Upper lobe of right lung (tissue), 1 donor: ENCODE data around the gene KLK11. TPM values are rescaled to one million over a fixed set of nuclear protein-coding genes. Genes with fewer than 3 reads are reported as not detected.

ENCODE experiments used
- ATAC-seq: fragments of 200-7000 bp; cut with Tn5 transposase; one replicate; pipeline ENCODE4 v1.9.1; 2020; ENCODE audit warnings: mild to moderate bottlenecking, moderate library complexity
- DNase-seq: peaks from one replicate; pipeline ENCODE4 v3.0.0-alpha.2; 2020
- H3K27ac ChIP-seq: fragments of 200-600 bp; one replicate; pipeline ENCODE4 v1.8.0; 2022
- H3K27me3 ChIP-seq: fragments of 200-600 bp; one replicate; pipeline ENCODE4 v1.8.0; 2022; ENCODE audit warnings: mild to moderate bottlenecking
- H3K36me3 ChIP-seq: fragments of 200-600 bp; one replicate; pipeline ENCODE4 v1.8.0; 2022
- H3K4me1 ChIP-seq: fragments of 200-600 bp; one replicate; pipeline ENCODE4 v1.8.0; 2022
- H3K4me3 ChIP-seq: fragments of 200-600 bp; one replicate; pipeline ENCODE4 v1.8.0; 2022; ENCODE audit warnings: mild to moderate bottlenecking
- H3K9me3 ChIP-seq: fragments of 200-600 bp; one replicate; pipeline ENCODE4 v1.8.0; 2022
- intact Hi-C: fragments of 100-400 bp; cut with DNase I; formaldehyde crosslinking; loops from one replicate; pipeline ENCODE4 v1.11.0; 2022
- total RNA-seq: library from RNA; stranded (reverse); fragmentation: NEBNext Ultra II Directional; extraction: Animal tissue kit (Norgen Biotek cat#: 25700); gene quantifications from one replicate; pipeline ENCODE4 v1.2.1, GENCODE V29; 2021
- TF ChIP-seq, protein P1 (sequence below): fragments of 200-600 bp; IDR thresholded peaks from one replicate; pipeline ENCODE4 v1.8.0; 2022; ENCODE audit warnings: antibody characterized with exemption
- donor health status: DM: no; HTN: yes; CAD: no; lungs with severe emphysema.

The KLK11 gene
- total RNA-seq, 1 donor from 2014 or later, result 10.8 TPM

DNA sequence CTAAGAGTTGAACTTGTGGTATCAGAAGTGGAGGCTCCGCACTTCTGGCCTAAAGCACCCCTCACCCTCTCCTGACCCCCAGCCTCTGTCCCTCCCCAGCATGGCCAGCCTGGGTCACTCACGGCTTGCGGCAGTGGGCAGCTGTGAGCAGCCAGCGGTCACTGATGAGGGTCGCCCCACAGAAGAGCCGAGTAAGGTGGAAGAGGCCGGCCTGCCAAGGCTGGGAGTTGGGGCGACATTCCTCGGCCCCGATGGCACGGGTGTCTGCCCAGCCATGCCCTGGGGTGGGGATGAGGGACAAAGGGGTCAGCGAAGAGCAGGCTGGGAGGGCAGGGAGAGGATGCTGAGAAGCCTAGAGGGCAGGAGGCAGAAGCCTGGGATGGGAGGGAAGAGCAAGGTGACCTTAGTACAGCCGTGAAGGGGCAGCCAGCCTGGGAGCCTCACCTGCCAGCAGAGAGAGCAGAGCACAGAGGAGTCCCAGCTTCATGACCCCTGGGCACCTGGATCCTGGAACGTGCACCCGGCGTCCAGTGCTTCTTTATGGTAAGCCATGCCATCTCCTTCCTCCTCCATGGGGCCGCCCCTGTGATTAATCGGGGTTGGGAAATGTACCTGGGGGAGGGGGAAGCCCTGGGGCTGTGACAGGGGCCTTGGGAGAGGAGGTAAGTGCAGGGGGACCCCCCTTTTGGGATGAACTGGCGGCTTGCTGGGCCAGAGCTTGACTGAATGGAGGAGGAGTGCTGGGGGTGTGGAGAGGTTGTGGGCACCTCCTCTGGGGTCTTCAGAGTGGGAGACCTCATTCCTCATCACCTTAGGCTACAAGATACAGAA is 17.1 kb downstream of the KLK11 start:
- DNase-seq, result no peak
- H3K9me3 ChIP-seq, result no peaks in the 10 kb centered on the region
- peaks cover 7% of the 10 kb centered on the region for H3K27me3 ChIP-seq

DNA sequence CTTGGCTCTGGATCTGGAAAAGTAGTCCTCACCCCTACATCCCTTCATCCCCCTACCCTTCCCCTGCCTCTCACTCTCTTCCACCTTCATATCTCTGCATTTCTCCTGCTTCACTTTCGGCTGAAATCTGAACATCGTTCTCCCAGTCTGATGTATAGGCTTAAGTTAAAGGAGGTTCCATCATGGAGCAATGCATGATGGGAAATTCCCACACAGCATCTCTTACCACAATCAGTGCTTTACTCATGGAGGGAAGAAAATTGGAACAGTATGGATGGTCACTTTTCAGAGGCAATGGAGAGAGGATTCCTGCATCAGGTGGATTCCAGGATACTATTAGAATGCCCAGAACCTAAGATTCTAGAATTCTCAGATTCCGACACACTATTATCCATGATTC is 18.9 kb downstream of the KLK11 start:
- DNase-seq, result no peak
- TF ChIP-seq, protein P1, sequence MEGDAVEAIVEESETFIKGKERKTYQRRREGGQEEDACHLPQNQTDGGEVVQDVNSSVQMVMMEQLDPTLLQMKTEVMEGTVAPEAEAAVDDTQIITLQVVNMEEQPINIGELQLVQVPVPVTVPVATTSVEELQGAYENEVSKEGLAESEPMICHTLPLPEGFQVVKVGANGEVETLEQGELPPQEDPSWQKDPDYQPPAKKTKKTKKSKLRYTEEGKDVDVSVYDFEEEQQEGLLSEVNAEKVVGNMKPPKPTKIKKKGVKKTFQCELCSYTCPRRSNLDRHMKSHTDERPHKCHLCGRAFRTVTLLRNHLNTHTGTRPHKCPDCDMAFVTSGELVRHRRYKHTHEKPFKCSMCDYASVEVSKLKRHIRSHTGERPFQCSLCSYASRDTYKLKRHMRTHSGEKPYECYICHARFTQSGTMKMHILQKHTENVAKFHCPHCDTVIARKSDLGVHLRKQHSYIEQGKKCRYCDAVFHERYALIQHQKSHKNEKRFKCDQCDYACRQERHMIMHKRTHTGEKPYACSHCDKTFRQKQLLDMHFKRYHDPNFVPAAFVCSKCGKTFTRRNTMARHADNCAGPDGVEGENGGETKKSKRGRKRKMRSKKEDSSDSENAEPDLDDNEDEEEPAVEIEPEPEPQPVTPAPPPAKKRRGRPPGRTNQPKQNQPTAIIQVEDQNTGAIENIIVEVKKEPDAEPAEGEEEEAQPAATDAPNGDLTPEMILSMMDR, result no peak
- no peak for ATAC-seq
- Histone ChIP-seq H3K36me3 (no peaks in the 10 kb centered on the region), H3K4me3 (no peak overlapping the region), H3K4me1 (no peaks in the 10 kb centered on the region), H3K27me3 (peaks cover 14% of the 10 kb centered on the region), H3K9me3 (no peaks in the 10 kb centered on the region), H3K27ac (no peak overlapping the region)
- intact Hi-C loops, result no loop called here

More for the DNA sequence above, 17.1 kb downstream of the KLK11 start:
- Histone ChIP-seq H3K4me3 (no peak overlapping the region), H3K4me1 (no peaks in the 10 kb centered on the region), H3K27ac (no peak overlapping the region), H3K36me3 (no peaks in the 10 kb centered on the region)
- ATAC-seq, result no peak
- intact Hi-C loops, result no loop called here
- TF ChIP-seq, protein P1, result no peak

DNA sequence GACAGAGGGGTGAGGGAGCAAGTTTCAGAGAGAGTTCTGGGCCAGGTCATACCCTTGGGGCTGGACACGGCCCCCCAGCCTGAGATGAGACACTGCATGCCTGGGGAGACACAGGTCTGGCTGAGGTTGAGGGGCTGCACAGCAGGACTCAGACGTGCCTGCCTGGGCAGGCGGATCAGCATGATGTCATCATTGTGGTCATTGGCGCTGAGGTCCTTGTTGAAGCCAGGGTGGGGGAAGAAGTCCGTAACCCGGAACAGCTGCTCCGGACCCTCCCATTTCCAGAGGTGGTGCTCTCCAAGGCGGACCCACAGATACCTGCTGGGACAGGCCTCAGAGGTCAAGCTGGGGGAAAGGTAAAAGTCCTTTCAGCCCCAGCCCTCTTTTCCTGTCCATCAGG is 20.0 kb downstream of the KLK11 start:
- no peak overlapping the region for H3K27ac ChIP-seq
- no peaks in the 10 kb centered on the region for H3K36me3 ChIP-seq
- TF ChIP-seq, protein P1, result no peak
- intact Hi-C loops, result no loop called here
- ATAC-seq, result no peak
- peaks cover 20% of the 10 kb centered on the region for H3K27me3 ChIP-seq
- DNase-seq, result no peak
- no peaks in the 10 kb centered on the region for H3K4me1 ChIP-seq
- H3K4me3 ChIP-seq, result no peak overlapping the region
- no peaks in the 10 kb centered on the region for H3K9me3 ChIP-seq

DNA sequence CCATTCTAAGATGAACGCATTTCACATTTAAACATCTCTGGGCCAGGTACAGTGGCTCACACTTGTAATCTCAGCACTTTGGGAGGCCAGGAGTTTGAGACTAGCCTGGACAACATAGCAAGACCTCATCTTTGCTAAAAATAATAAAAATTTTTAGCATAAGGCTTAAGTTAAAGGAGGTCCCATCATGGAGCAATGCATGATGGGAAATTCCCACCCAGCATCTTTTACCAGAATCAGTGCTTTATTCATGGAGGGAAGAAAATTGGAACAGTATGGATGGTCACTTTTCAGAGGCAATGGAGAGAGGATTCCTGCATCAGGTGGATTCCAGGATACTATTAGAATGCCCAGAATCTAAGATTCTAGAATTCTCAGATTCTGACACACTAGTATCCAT is 21.2 kb downstream of the KLK11 start:
- no peak for DNase-seq
- H3K27me3 ChIP-seq, result peaks cover 29% of the 10 kb centered on the region
- intact Hi-C loops, result no loop called here

DNA sequence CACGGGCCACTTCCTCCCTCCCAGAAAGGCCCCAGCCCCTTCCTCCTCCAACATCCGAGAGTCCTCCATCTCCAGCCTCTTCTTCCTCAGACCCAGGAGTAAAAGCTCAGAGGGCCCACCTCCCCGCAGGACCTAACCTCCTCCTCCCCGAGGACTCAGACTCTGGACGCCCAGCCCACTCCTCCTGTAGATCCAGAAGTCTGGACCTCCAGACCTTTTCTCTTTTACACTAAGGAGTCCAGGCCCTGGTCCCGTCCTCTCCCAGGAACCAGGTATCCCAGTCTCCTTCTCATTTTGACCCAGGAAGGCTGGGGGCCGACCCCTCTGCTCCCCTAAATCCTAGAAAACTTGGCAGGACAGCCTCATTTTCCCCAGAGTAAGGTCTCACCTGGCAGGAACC is 23.1 kb downstream of the KLK11 start:
- no peak for DNase-seq
- Histone ChIP-seq H3K27me3 (peaks cover 39% of the 10 kb centered on the region), H3K36me3 (no peaks in the 10 kb centered on the region)

More for the DNA sequence above, 21.2 kb downstream of the KLK11 start:
- Histone ChIP-seq H3K36me3 (no peaks in the 10 kb centered on the region), H3K27ac (no peak overlapping the region), H3K4me3 (no peak overlapping the region), H3K9me3 (no peaks in the 10 kb centered on the region), H3K4me1 (no peaks in the 10 kb centered on the region)
- TF ChIP-seq, protein P1, result no peak
- ATAC-seq, result no peak

More for the DNA sequence above, 23.1 kb downstream of the KLK11 start:
- no peak for ATAC-seq
- TF ChIP-seq, protein P1, result no peak
- Histone ChIP-seq H3K27ac (no peak overlapping the region), H3K4me1 (no peaks in the 10 kb centered on the region), H3K4me3 (no peak overlapping the region), H3K9me3 (no peaks in the 10 kb centered on the region)
- intact Hi-C loops, result no loop called here
